PC-3 (cell line): ENCODE measurements around the gene GALNT14.

ENCODE experiments used
- EZH2phosphoT487 ChIP-seq: fragments of 300-600 bp; sonication (generic); IDR thresholded peaks from 2 replicates; pipeline ENCODE4 v1.6.1; 2018; ENCODE audit warnings: mild to moderate bottlenecking, antibody characterized with exemption, low read length, borderline replicate concordance
- TF ChIP-seq, protein P1 (sequence below): fragments of 300-600 bp; sonication (generic); conservative IDR thresholded peaks from 2 replicates; pipeline ENCODE4 v1.5.1; 2017; ENCODE audit warnings: antibody characterized with exemption, low read depth, mild to moderate bottlenecking, low read length

DNA sequence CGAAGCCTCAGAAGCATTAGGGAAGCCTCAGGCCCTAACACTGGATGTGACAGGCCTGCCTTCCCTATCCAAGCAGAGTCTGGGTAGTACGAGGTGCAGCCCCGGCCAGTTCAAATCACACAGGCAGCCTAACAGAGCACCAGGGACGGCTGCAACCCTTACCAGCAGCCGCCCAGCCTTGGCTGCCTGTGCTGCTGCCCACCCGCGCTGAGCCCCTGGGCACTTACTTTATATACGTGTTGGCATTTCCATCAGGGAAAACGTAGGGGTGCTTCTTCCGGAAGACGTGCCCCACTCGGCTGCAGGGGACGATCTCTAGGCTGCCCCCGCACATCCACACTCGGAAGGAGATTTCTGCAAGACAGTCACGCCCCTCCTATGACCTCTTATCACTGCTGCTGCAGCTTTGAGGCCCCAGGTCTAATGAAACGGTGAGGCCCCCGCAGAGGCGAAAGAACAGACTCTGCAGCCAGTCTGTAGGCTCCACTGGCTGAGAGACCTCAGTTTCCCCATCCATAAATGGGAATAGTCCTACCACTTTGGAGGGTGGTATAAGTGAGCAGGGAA is 206.3 kb downstream of the GALNT14 start:
- TF ChIP-seq EZH2phosphoT487: no peak
- TF ChIP-seq, protein P1, sequence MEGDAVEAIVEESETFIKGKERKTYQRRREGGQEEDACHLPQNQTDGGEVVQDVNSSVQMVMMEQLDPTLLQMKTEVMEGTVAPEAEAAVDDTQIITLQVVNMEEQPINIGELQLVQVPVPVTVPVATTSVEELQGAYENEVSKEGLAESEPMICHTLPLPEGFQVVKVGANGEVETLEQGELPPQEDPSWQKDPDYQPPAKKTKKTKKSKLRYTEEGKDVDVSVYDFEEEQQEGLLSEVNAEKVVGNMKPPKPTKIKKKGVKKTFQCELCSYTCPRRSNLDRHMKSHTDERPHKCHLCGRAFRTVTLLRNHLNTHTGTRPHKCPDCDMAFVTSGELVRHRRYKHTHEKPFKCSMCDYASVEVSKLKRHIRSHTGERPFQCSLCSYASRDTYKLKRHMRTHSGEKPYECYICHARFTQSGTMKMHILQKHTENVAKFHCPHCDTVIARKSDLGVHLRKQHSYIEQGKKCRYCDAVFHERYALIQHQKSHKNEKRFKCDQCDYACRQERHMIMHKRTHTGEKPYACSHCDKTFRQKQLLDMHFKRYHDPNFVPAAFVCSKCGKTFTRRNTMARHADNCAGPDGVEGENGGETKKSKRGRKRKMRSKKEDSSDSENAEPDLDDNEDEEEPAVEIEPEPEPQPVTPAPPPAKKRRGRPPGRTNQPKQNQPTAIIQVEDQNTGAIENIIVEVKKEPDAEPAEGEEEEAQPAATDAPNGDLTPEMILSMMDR: no peak
